Mesenchymal stem cell (in vitro differentiated cells and primary cell): Measurements from ENCODE around the gene SCYGR1.

ENCODE experiments used
- DNase-seq: peaks from one replicate; pipeline ENCODE4 v3.0.0-alpha.2; 2013
- H2AFZ ChIP-seq: one replicate; pipeline ENCODE4 v1.6.1; 2013; ENCODE audit warnings: low read depth, mild to moderate bottlenecking, control low read depth, inconsistent platforms, low read length, moderate library complexity
- H2AK5ac ChIP-seq: 2 replicates; pipeline ENCODE4 v1.6.1; 2013; ENCODE audit warnings: low read length, moderate library complexity, mild to moderate bottlenecking, inconsistent platforms; ENCODE audit not compliant: severe bottlenecking
- H2BK120ac ChIP-seq: one replicate; pipeline ENCODE4 v1.6.1; 2013; ENCODE audit warnings: low read depth, mild to moderate bottlenecking, inconsistent platforms, low read length, moderate library complexity
- H2BK12ac ChIP-seq, 2 experiments: one replicate each; pipeline ENCODE4 v1.6.1; 2013; ENCODE audit warnings: inconsistent platforms in 2 of 2, low read length in 2 of 2, mild to moderate bottlenecking in 2 of 2, moderate library complexity in 2 of 2, control low read depth in 1 of 2
- H2BK15ac ChIP-seq: one replicate; pipeline ENCODE4 v1.6.1; 2013; ENCODE audit warnings: mild to moderate bottlenecking, low read depth, inconsistent platforms; ENCODE audit not compliant: poor library complexity, severe bottlenecking
- H2BK5ac ChIP-seq: 2 replicates; pipeline ENCODE4 v1.6.1; 2013; ENCODE audit warnings: low read depth, mild to moderate bottlenecking, low read length, control low read depth, inconsistent platforms; ENCODE audit not compliant: poor library complexity, severe bottlenecking
- H3K14ac ChIP-seq, 2 experiments: one replicate each; pipeline ENCODE4 v1.6.1; 2013; ENCODE audit warnings: inconsistent platforms in 2 of 2, low read length in 2 of 2, control low read depth in 1 of 2, mild to moderate bottlenecking in 1 of 2, moderate library complexity in 1 of 2
- H3K18ac ChIP-seq, 2 experiments: one replicate each; pipeline ENCODE4 v1.6.1; 2013; ENCODE audit warnings: inconsistent platforms in 2 of 2, low read length in 2 of 2, control low read depth in 1 of 2, low read depth in 1 of 2, mild to moderate bottlenecking in 1 of 2
- H3K23ac ChIP-seq, 2 experiments: one replicate each; pipeline ENCODE4 v1.6.1; 2013; ENCODE audit warnings: inconsistent platforms in 2 of 2, low read length in 2 of 2, mild to moderate bottlenecking in 2 of 2, moderate library complexity in 2 of 2, control low read depth in 1 of 2
- H3K27ac ChIP-seq: 2 replicates; pipeline ENCODE4 v1.5.1; 2013; ENCODE audit warnings: mild to moderate bottlenecking, moderate library complexity, low read length, control low read depth, inconsistent platforms; ENCODE audit not compliant: poor library complexity, severe bottlenecking
- H3K27me3 ChIP-seq, 2 experiments: 2 replicates each; pipeline versions ENCODE4 v1.6.1 to v1.7.0; 2013; ENCODE audit warnings: low read length in 2 of 2, mild to moderate bottlenecking in 2 of 2, moderate library complexity in 2 of 2, control low read depth in 1 of 2, inconsistent platforms in 1 of 2; ENCODE audit not compliant: control insufficient read depth in 1 of 2, insufficient read depth in 1 of 2
- H3K36me3 ChIP-seq, 2 experiments: 2 replicates each; pipeline versions ENCODE4 v1.6.1 to v1.7.0; 2013; ENCODE audit warnings: low read length in 2 of 2, control low read depth in 1 of 2, inconsistent platforms in 1 of 2, low read depth in 1 of 2, mild to moderate bottlenecking in 1 of 2; ENCODE audit not compliant: insufficient read depth in 2 of 2, control insufficient read depth in 1 of 2
- H3K4ac ChIP-seq, 2 experiments: one replicate each; pipeline ENCODE4 v1.6.1; 2013; ENCODE audit warnings: inconsistent platforms in 2 of 2, low read length in 2 of 2, mild to moderate bottlenecking in 2 of 2, moderate library complexity in 2 of 2, control low read depth in 1 of 2, low read depth in 1 of 2
- H3K4me1 ChIP-seq: 2 replicates; pipeline ENCODE4 v1.6.1; 2013; ENCODE audit warnings: low read depth, low read length, control low read depth; ENCODE audit not compliant: control insufficient read depth, insufficient read depth
- H3K4me2 ChIP-seq: 2 replicates; pipeline ENCODE4 v1.6.1; 2013; ENCODE audit warnings: low read length, mild to moderate bottlenecking, inconsistent platforms; ENCODE audit not compliant: poor library complexity, severe bottlenecking
- H3K4me3 ChIP-seq, 2 experiments: 2 replicates each; pipeline versions ENCODE4 v1.5.1 to v1.7.0; 2013; ENCODE audit warnings: low read length in 2 of 2, mild to moderate bottlenecking in 2 of 2, control low read depth in 1 of 2, low read depth in 1 of 2; ENCODE audit not compliant: insufficient read depth in 1 of 2
- H3K79me1 ChIP-seq: replicated peaks from 2 replicates; pipeline ENCODE4 v1.6.1; 2013; ENCODE audit warnings: mild to moderate bottlenecking, control low read depth, low read length, inconsistent platforms; ENCODE audit not compliant: poor library complexity, severe bottlenecking
- H3K9ac ChIP-seq: 2 replicates; pipeline ENCODE4 v1.7.0; 2013; ENCODE audit warnings: mild to moderate bottlenecking, low read length, moderate library complexity
- H3K9me3 ChIP-seq: 2 replicates; pipeline ENCODE4 v1.7.0; 2013; ENCODE audit warnings: mild to moderate bottlenecking, low read length; ENCODE audit not compliant: control insufficient read depth
- H4K8ac ChIP-seq: one replicate; pipeline ENCODE4 v1.6.1; 2013; ENCODE audit warnings: inconsistent platforms, mild to moderate bottlenecking, low read length, moderate library complexity
- H4K91ac ChIP-seq: one replicate; pipeline ENCODE4 v1.6.1; 2013; ENCODE audit warnings: mild to moderate bottlenecking, low read length, inconsistent platforms
- WGBS: methylation state at CpG from one replicate; pipeline ENCODE4 v1.1.7; 2013; ENCODE audit warnings: mixed read lengths; 5-methylcytosine and 5-hydroxymethylcytosine counted together

SCYGR1 gene

GRCh38 chr2:227394401-227394800 lies 6.7 kb upstream of the SCYGR1 start:
- 93% methylated on average over 2 of the region's 2 CpGs for WGBS
- no peak overlapping the region for H3K27ac ChIP-seq
- H3K4me1 ChIP-seq = peaks cover 4% of the 10 kb centered on the region

GRCh38 chr2:227390468-227391256 lies 2.9 kb upstream of the SCYGR1 start:
- Histone ChIP-seq H4K8ac (no peak overlapping the region), H2AFZ (no peak overlapping the region), H2AK5ac (no peak overlapping the region), H3K79me1 (no peaks in the 10 kb centered on the region), H2BK15ac (no peak overlapping the region), H3K36me3 (no peaks in the 10 kb centered on the region), H3K14ac (no peak overlapping the region), H3K27me3 (no peaks in the 10 kb centered on the region), H3K4me1 (peaks cover 2% of the 10 kb centered on the region), H2BK12ac (no peak overlapping the region), H3K23ac (no peak overlapping the region), H3K4me2 (no peak overlapping the region), H2BK5ac (no peak overlapping the region), H2BK120ac (no peak overlapping the region), H3K27ac (no peak overlapping the region), H3K4ac (no peak overlapping the region), H3K4me3 (no peak overlapping the region), H3K18ac (no peak overlapping the region), H3K9ac (no peak overlapping the region), H4K91ac (no peak overlapping the region), H3K9me3 (no peaks in the 10 kb centered on the region)
- DNase-seq = no peak
- whole genome bisulfite sequencing = 86% methylated on average over 17 of the region's 17 CpGs

More at GRCh38 chr2:227394401-227394800, 6.7 kb upstream of the SCYGR1 start:
- no peak overlapping the region for H3K4me2 ChIP-seq
- no peak for DNase-seq
- H3K4me3 ChIP-seq = no peak overlapping the region
- H4K91ac ChIP-seq = no peak overlapping the region
- peak overlapping the region; percentile 45 for H2BK5ac ChIP-seq
- H3K36me3 ChIP-seq = no peaks in the 10 kb centered on the region
- H2BK12ac ChIP-seq = no peak overlapping the region
- no peak overlapping the region for H3K9ac ChIP-seq
- H2AFZ ChIP-seq = no peak overlapping the region
- no peaks in the 10 kb centered on the region for H3K27me3 ChIP-seq
- no peak overlapping the region for H2BK120ac ChIP-seq
- H3K9me3 ChIP-seq = no peaks in the 10 kb centered on the region
- H4K8ac ChIP-seq = no peak overlapping the region
- no peak overlapping the region for H2AK5ac ChIP-seq
- no peak overlapping the region for H3K14ac ChIP-seq
- no peak overlapping the region for H2BK15ac ChIP-seq
- H3K79me1 ChIP-seq = no peaks in the 10 kb centered on the region
- H3K4ac ChIP-seq = no peak overlapping the region
- no peak overlapping the region for H3K23ac ChIP-seq
- no peak overlapping the region for H3K18ac ChIP-seq

- Histone ChIP-seq H2BK120ac (no peak overlapping the region), H3K4me1 (no peaks in the 10 kb centered on the region), H3K27ac (no peak overlapping the region), H3K79me1 (no peaks in the 10 kb centered on the region), H3K9me3 (no peaks in the 10 kb centered on the region), H2AK5ac (no peak overlapping the region), H3K9ac (no peak overlapping the region), H3K18ac (no peak overlapping the region), H4K91ac (no peak overlapping the region), H3K14ac (no peak overlapping the region), H3K4me3 (no peak overlapping the region), H4K8ac (no peak overlapping the region), H2BK12ac (no peak overlapping the region), H2BK5ac (no peak overlapping the region), H3K27me3 (peaks cover 0 to under 1% of the 10 kb centered on the region in 2 experiments), H3K36me3 (no peaks in the 10 kb centered on the region), H3K4me2 (no peak overlapping the region), H3K23ac (no peak overlapping the region), H3K4ac (no peak overlapping the region), H2BK15ac (no peak overlapping the region), H2AFZ (no peak overlapping the region)
- no peak for DNase-seq
- 97% methylated on average over 7 of the region's 7 CpGs for WGBS
Measured at GRCh38 chr2:227389661-227390060, 1.9 kb upstream of the SCYGR1 start.

- Histone ChIP-seq H3K4me2 (no peak overlapping the region), H3K27ac (no peak overlapping the region), H2AFZ (no peak overlapping the region), H3K23ac (no peak overlapping the region), H2BK12ac (no peak overlapping the region), H3K36me3 (no peaks in the 10 kb centered on the region), H4K8ac (no peak overlapping the region), H3K4me1 (no peaks in the 10 kb centered on the region), H2BK15ac (no peak overlapping the region), H3K14ac (no peak overlapping the region), H3K9ac (peak overlapping the region; percentile 67), H3K79me1 (no peaks in the 10 kb centered on the region), H2BK5ac (no peak overlapping the region), H2AK5ac (no peak overlapping the region), H4K91ac (no peak overlapping the region), H3K4me3 (no peak overlapping the region), H2BK120ac (no peak overlapping the region), H3K18ac (no peak overlapping the region), H3K27me3 (peaks cover 0 to 3% of the 10 kb centered on the region in 2 experiments), H3K9me3 (no peaks in the 10 kb centered on the region), H3K4ac (no peak overlapping the region)
- 20% methylated on average over 1 of the region's 3 CpGs for WGBS
- no peak for DNase-seq
Measured at GRCh38 chr2:227389231-227389630, 1.5 kb upstream of the SCYGR1 start.
